ENCODE measurements around the gene SPATA31A7.
"Not testable (repeated sequence)": the region's sequence is repeated elsewhere in the genome, so short reads cannot be mapped to it uniquely, and the experiment has no call there.

Gene SPATA31A7

DNA sequence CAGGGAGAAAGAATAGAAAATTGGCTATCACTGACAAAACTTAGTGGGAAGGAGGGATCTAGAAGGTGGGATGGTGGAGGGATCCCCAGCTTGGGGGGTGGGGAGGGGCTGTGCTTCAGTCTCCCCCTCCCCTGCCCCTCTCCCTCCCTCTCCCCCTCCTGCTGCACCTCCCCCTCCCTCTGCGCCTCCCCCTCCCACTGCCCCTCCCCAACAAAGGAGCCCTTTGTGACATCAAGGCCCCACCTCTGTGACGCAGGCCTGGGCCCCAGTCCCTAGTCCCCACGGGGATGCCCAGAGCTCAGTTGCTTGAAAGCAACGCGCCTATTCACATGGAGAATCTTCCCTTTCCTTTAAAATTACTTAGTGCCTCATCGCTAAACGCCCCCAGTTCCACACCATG lies at the start of gene SPATA31A7:
TSS of gene SPATA31A7 (plus strand) at position 301 of the 400 bp plus-strand sequence. CDS start at position 330, 29 bp downstream.
- not testable (repeated sequence) for DNase-seq

DNA sequence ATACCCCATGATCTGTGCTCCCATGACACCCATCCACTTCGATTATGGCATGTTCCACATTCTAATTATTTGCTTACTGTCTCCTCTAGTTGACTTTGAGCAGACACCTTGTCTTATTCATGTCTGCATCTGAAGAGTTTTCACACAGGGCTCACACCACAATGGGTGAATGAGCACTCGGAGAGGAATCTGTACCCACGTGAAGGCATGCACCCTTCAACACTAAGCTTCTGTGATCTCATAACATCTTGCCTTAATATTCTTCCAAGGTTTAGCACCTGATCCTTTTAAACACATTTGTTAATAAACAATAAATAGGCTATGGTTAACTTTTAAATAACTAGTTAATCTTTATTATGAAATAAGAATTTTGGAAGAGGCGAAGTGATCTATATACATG lies 36.6 kb downstream of the SPATA31A7 start:
- DNase-seq = not testable (repeated sequence)
